ENCODE data around the gene RPL29. TPM values are rescaled to one million over a fixed set of nuclear protein-coding genes. Genes with fewer than 3 reads are reported as not detected.

RPL29 gene
- total RNA-seq, 1 donor from 2014 or later, result 1,352 TPM

- intact Hi-C loops (cut with micrococcal nuclease), result loop anchor here (1.0 to 2.0 kb wide), 4 partner anchors 8 to 73 kb away; partner anchors contain the start of genes ABHD14A, DUSP7, PARP3 and RPL29
Measured at GRCh38 chr3:51983578-51984268, 12.0 kb downstream of the RPL29 start.

DNA sequence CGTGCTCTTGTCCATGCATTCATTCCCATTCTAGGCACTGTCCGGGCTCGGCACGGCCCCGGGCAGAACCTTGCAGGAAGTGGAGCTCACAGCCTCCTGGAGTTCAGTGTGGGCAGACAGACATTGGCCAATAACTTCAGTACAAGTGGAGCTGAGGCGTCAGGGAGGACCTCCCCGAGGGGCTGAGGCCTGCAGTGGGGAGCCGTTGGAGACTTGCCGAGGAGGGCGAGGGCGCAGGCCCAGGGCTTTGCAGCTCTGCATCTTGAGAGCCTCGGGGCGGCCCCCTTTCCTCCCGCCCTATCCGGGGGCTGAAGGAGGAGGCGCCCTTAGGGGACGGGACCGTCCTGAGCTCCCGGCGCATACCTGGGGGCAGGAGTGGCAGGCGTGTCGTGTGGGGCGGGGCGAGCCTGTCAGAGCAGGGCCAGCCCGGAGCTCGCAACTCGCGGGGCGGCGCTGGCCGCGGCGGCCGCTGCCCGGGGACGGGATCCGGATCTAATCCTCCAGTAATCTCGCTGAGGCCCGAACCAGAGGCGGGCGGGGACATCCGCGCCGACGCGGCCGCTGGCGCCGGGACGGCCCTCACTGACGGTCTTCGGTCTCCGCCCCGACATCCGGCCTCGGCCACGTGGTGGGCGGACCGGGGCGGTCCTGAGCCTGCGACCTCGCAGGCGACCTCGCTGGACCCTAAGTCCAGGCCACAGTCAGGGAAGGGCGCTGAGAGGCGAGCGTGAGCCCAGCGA is 12.7 kb downstream of the RPL29 start, which contains the start of gene ACY1:
ACY1 (plus strand) TSS at position 698 of the 740 bp plus-strand sequence. CDS start 530 bp downstream, outside the sequence.
- intact Hi-C loops (cut with micrococcal nuclease), result loop anchor here (1.0 to 2.0 kb wide), 4 partner anchors 8 to 74 kb away; partner anchors contain the start of genes ABHD14A, DUSP7, PARP3 and RPL29

- intact Hi-C loops (cut with micrococcal nuclease), result loop anchor here (2.0 kb wide), 1 partner anchor 74 kb away; the partner anchor contains the start of gene DUSP7
Measured at GRCh38 chr3:51982352-51982837, 13.3 kb downstream of the RPL29 start.

DNA sequence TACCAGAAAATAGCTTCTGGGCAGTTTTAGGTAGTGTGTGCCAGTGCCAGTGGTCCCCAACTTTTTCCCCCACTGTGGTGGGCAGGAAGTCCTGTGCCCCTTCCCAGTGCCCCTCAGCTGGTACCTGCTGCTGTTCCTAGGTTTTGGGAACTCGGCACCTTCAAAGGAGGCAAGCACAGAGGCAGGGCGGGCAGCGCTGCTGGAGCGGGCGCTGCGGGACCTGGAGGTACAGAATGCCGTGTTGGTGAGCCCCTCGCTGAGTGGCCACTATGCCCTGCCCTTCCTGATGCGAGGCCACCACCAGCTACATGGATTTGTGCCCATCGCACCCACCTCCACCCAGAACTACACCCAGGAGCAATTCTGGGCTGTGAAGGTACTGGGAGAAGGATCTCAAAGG is 15.4 kb downstream of the RPL29 start:
- intact Hi-C loops (cut with micrococcal nuclease), result no loop called here

GRCh38 chr3:51978143-51978502 is 17.6 kb downstream of the RPL29 start:
- intact Hi-C loops (cut with micrococcal nuclease), result no loop called here

DNA sequence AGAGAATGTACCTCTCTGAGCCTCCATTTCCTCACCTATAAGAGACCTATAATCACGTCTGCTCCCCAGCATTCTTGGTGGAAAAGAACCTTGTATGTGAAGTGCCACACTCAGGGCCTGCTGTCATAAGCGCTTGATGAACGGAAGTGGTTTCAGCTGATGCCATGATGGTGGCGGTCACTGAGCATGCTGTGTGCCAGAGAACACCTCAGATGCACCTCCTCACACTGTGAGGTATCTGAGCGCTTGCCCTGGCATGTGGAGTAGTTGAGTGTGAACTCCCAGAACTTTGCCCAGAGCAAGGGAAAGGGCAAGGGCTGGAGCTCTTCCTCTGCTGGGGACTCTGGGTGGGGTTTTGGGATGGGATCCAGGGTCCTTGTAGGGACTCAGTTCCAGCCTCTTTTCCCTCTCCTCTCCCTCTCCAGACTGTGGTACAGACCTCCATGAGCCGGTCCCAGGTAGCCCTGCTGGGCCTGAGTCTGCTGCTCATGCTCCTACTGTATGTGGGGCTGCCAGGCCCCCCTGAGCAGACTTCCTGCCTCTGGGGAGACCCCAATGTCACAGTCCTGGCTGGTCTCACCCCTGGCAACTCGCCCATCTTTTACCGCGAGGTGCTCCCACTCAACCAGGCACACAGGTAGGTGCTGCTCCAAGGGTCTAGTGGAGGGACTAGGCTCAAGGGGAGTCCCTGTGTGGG is 18.1 kb downstream of the RPL29 start:
- intact Hi-C loops (cut with micrococcal nuclease), result no loop called here

DNA sequence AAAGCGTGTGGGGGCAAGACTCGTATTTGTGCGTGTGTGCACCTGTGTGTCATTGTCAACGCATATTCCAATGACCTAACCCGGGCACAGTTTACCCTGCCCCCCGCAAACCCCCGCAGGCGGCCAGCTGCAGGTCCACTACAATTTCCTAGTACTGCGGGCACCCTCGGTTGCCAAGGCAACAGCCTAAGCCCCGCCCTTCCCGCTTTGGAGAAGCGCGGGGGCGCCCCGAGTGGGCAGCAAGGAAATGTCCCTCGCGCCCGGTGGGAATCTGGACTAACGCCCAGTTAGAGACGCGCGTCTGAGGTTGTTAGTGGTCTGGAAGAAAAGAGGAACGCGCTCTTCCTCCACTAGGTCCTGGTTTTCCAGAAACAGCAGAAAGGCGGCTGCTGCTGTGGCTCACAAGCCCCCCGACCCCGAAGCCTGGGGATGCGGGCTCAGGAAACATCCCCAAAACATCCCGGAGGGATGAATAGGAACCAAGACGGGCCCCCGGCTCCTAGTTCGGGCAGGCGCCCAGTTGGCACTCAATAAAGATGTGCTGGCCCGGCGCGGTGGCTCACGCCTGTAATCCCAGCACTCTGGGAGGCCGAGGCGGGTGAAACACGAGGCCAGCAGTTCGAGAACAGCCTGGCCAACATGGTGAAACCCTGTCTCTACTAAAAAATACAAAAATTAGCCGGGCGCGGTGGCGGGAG is 19.7 kb downstream of the RPL29 start:
- intact Hi-C loops (cut with micrococcal nuclease), result loop anchor here (1.0 kb wide), 2 partner anchors 7 to 79 kb away; partner anchors contain the start of gene ACY1

GRCh38 chr3:51974963-51975851 is 20.5 kb downstream of the RPL29 start, which contains the start of gene ABHD14A:
Gene ABHD14A, plus strand, starts transcription at chr3:51975064. Its CDS starts 72 bp downstream, at chr3:51975136.
- intact Hi-C loops (cut with micrococcal nuclease), result loop anchor here (1.0 kb wide), 3 partner anchors 8 to 80 kb away; partner anchors contain the start of genes ACY1 and PARP3

DNA sequence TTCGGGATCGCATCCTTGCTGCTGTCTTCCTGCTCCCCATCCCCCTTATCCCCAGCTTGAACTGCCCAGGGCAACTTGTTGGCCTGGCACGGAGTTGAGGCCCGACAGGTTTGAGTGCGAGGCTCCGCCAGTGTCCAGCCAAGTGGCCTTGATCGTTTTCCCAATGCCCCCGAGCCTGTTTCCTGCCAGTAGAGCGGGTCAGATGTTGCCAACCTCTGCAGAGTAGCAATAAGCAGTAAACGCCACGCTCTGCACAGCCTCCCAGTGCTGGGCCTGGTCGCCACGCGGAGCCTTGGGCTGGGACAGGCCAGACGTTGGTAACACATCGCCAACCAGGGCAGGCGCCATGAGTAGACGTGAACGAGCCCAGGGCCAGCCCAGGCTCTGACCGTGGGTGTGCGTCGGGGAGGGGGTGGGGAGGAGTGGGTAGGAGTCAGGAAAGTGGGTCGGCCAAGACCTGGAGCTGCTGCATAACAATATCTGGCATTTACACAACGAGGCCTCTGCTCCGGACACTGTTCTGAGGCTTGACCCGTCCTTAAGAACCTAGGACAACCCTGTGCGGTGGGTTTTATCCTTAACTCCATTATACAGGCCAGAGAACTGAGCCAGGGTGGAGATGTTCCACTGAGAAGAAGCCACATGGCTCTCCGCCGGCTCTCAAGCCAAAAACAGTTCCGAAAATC is 21.3 kb downstream of the RPL29 start:
- intact Hi-C loops (cut with micrococcal nuclease), result loop anchor here (1.0 kb wide), 1 partner anchor 32 kb away; the partner anchor contains the start of gene PARP3

DNA sequence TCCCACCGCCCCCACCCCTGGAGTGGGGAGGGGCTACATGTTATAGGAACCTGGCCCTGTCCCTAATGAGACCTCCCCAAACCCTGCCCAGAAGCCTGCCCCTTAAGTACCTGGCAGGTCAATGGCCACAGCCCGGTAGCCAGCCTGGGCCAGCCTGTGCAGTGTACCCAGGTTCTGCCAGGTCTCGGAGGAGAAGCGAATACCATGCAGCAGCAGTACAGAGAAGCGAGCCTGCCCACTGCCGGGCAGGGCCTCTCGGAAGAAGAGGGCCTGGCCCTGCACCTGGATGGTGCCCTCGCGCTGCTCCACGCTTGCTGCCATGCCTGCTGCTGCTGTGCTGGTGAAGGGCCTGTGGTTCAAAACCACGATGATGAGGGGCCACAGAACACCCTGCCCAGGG is 24.3 kb downstream of the RPL29 start:
- intact Hi-C loops (cut with micrococcal nuclease), result no loop called here

DNA sequence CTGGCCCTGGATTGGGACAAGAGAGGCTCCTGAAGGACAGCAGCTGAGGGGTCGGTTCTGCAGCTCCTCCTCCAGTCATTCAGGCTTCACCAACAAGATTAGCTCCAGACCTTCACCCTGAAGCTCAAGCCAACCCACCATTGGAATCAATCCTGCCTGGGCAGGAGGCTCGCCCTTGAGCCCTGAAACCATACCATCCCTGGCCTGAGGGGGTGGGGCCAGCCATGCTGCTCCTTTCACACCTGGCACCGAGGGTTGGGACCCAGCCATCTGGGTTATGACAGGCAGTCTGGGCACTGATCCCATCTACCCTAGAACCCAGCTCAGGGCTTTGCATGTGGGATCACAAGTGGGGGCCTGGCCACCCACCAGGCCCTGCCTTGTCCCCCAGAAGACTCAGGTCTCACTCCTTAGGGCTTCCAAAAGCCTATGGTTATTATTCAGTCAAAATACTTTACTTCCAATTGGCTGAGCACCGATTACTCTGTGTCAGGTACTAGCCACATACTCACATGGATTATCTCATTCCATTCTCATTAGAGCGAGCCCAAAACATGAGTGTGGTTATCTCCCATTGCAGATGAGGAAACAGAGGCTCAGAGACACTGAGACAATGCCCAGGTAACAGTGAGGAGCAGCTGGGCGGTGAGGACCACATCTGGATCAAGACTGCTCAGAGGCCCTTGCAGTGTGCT is 24.9 kb downstream of the RPL29 start:
- intact Hi-C loops (cut with micrococcal nuclease), result no loop called here

GRCh38 chr3:51969841-51970240 is 25.9 kb downstream of the RPL29 start:
- intact Hi-C loops (cut with micrococcal nuclease), result no loop called here

DNA sequence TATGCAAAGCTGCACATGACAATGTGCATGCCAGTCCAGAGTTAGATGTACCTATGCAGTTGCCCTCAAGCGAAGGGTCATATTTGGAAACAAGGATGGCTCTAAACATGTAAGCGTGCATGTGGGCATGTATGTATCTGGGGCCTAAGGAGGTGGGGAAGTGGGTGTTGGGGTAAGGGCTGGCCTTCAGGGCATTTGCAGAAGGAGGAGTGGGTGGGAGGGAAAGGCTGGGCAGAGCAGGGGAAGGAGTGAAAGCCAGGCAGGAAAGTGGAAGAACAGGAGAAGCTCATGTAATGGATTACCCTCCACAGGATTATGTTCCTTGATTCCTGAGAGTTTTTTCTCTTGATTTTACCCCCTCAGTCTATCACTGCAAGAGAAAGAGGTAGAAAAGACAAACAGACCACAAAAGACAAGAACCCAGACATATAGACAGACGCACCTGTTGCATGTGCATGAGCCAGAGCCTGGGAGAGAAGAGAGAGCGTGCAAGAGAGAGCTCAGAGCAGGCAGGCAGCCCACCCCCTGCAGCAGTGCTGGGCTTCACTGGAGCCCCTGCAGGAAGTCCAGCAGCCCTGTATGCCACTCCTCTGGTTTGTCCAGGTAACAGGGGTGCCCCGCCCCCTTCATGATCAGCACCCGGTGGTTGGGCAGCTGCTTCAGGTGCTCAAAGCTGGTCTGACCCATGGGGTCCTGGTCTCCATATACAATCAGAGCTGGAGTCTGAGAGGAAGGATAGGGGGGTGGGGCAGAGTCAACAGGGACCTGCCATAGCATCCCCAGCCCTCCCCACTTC is 26.6 kb downstream of the RPL29 start:
- intact Hi-C loops (cut with micrococcal nuclease), result no loop called here

GRCh38 chr3:51968170-51968775 is 27.4 kb downstream of the RPL29 start:
- intact Hi-C loops (cut with micrococcal nuclease), result no loop called here

GRCh38 chr3:51967384-51968169 is 28.1 kb downstream of the RPL29 start, which contains the start of gene PCBP4:
Gene PCBP4, minus strand, starts transcription at chr3:51967454. Its CDS starts 6,214 bp downstream, at chr3:51961240.
- intact Hi-C loops (cut with micrococcal nuclease), result no loop called here

DNA sequence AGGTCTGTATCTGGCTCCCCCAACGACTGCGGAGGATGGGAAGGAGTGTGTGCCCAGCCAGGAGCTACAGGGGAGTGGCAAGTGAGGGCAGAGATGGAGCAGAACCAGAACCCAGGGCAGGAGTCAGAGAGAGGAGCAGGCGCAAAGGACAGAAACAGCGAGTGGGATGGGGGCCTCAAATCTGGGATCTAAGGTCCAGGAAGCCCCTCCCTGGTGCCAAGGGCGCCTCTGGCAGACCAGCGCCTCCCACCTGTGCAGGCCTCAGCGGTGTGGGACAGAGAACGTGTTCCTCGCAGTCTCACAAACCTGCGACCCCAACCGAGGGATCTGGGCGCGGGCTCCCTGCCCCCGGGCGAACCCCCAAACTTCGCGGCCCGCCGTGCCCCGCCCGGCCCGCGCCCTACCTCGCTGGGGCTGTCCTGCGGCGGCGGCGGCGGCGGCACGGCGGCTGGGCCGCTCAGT is 28.7 kb downstream of the RPL29 start:
- intact Hi-C loops (cut with micrococcal nuclease), result no loop called here
